Tibial nerve (tissue), 4 donors: ENCODE results near the gene HIPK2. TPM values are rescaled to one million over a fixed set of nuclear protein-coding genes. Genes with fewer than 3 reads are reported as not detected.

Experiments
- DNase-seq, 2 donors: peaks; one replicate each; pipeline ENCODE4 v3.0.0-alpha.2; 2019; ENCODE audit warnings: low spot score in 2 of 2
- H3K27ac ChIP-seq, 4 donors: fragments of 200-600 bp; sonication (generic) in 3 of 4; one replicate each; pipeline ENCODE4 v1.5.1; 2017 to 2019; ENCODE audit warnings: mild to moderate bottlenecking in 1 of 4
- H3K27me3 ChIP-seq, 2 donors: fragments of 200-600 bp; sonication (generic) in 1 of 2; one replicate each; pipeline versions ENCODE4 v1.5.1 to v1.6.0; 2017 to 2019
- H3K36me3 ChIP-seq, 3 donors: fragments of 200-600 bp; sonication (generic); one replicate each; pipeline ENCODE4 v1.5.1; 2018 to 2019
- H3K4me1 ChIP-seq, 4 donors: fragments of 200-600 bp; sonication (generic) in 3 of 4; one replicate each; pipeline ENCODE4 v1.5.1; 2017 to 2019
- H3K4me3 ChIP-seq, 4 donors: fragments of 200-600 bp; sonication (generic) in 3 of 4; one replicate each; pipeline ENCODE4 v1.5.1; 2017 to 2019; ENCODE audit warnings: mild to moderate bottlenecking in 1 of 4, moderate library complexity in 1 of 4
- H3K9me3 ChIP-seq, 4 donors: fragments of 200-600 bp; sonication (generic) in 3 of 4; one replicate each; pipeline ENCODE4 v1.5.1; 2017 to 2019
- EP300 ChIP-seq, 2 donors: sonication (generic); formaldehyde crosslinking; IDR thresholded peaks; one replicate each; pipeline ENCODE4 v1.6.1; 2017; ENCODE audit warnings: antibody characterized with exemption in 2 of 2, mild to moderate bottlenecking in 1 of 2
- POLR2A ChIP-seq, 2 donors: fragments of 450-650 bp; IDR thresholded peaks; one replicate each; pipeline ENCODE4 v1.6.1; 2017; ENCODE audit warnings: antibody characterized with exemption in 2 of 2, mild to moderate bottlenecking in 2 of 2, moderate library complexity in 2 of 2
- WGBS, 2 donors: methylation state at CpG; one replicate each; pipeline ENCODE4 v1.1.5; 2018; 5-methylcytosine and 5-hydroxymethylcytosine counted together
- total RNA-seq, 4 donors: library from RNA; depleted of rRNA; stranded (reverse); fragments of >200 nt; gene quantifications; one replicate each; pipeline ENCODE4 v1.1.0, GENCODE V29; 2016
- TF ChIP-seq, protein P1 (sequence below), 5 experiments: fragments of 200-600 bp in 3 of 5; fragments of 450-650 bp in 2 of 5; sonication (generic) in 3 of 5; IDR thresholded peaks; one replicate each; pipeline ENCODE4 v1.5.1; 2016 to 2019; ENCODE audit warnings: antibody characterized with exemption in 5 of 5, mild to moderate bottlenecking in 3 of 5, moderate library complexity in 2 of 5

The HIPK2 gene
- total RNA-seq, 4 donors from 2014 or later, result 24.9 to 41.1 (median 29.7) TPM

DNA sequence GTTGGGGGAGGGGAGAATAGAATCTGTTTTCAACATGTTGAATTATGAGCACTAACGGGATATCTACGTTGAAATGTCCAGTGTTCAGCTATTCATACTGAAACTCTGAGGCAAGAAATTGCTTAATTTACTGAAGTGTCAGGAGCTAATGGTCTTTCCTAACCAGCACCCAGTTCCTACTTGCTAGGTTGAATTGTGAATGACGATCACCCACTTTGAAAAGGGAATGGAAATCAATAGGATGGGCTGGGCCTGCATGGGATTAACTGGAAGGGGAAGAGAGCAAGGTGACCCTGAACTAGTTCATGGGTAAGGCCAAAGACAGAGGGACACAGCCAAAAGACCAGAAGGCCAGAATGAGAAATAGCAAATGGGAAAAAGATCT lies 51.3 kb downstream of the HIPK2 start:
- Histone ChIP-seq H3K4me3 (no peak overlapping the region), H3K36me3 (peaks cover 0 to 7% (median 0%) of the 10 kb centered on the region in 3 donors), H3K9me3 (no peaks in the 10 kb centered on the region), H3K4me1 (peaks cover 0 to 57% (median 30%) of the 10 kb centered on the region in 4 donors), H3K27ac (peak overlapping the region in 3 of 4 donors; percentile 32 to 69 (median 60)), H3K27me3 (no peaks in the 10 kb centered on the region)
- TF ChIP-seq, protein P1, sequence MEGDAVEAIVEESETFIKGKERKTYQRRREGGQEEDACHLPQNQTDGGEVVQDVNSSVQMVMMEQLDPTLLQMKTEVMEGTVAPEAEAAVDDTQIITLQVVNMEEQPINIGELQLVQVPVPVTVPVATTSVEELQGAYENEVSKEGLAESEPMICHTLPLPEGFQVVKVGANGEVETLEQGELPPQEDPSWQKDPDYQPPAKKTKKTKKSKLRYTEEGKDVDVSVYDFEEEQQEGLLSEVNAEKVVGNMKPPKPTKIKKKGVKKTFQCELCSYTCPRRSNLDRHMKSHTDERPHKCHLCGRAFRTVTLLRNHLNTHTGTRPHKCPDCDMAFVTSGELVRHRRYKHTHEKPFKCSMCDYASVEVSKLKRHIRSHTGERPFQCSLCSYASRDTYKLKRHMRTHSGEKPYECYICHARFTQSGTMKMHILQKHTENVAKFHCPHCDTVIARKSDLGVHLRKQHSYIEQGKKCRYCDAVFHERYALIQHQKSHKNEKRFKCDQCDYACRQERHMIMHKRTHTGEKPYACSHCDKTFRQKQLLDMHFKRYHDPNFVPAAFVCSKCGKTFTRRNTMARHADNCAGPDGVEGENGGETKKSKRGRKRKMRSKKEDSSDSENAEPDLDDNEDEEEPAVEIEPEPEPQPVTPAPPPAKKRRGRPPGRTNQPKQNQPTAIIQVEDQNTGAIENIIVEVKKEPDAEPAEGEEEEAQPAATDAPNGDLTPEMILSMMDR (IDR thresholded peaks at IDR 0.05), result no peak
- no peak for TF ChIP-seq POLR2A (IDR thresholded peaks at IDR 0.05)
- peak in 1 of 2 donors; percentile 60 for TF ChIP-seq EP300 (IDR thresholded peaks at IDR 0.05)
- no peak for DNase-seq
- 79 to 85% methylated on average over 3 of the region's 3 CpGs for WGBS, 2 donors

DNA sequence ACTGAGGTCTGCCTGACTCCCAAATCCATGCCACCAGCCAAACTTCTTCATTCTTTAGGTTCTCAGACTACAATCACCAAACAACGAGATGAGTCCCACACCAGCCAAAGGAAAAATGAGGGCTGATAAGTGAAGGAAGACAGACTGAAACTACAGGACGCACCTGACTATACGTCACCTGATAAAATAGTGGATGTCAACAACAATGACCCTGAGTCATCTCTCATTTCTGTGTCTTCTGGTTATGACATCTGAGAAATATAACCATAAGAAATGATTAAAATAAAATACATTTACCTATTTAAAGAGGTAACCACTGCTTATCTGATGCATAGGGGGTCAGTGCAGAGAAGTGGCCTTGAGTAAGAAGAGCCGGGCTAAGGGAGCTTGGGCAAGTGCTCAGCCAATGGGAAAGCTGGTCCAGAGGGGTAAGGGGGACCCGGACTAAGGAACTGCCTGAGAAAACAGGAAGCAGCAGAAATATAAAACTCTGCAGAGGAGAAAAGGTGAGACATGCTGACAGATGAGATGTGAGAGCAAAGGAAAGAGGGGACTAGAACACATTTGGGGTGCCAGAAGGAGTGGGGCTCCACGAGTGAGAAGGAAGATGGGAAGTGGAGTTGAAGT lies 51.8 kb downstream of the HIPK2 start:
- Histone ChIP-seq H3K36me3 (peaks cover 0 to 7% (median 0%) of the 10 kb centered on the region in 3 donors), H3K4me3 (no peak overlapping the region), H3K4me1 (peaks cover 0 to 57% (median 29%) of the 10 kb centered on the region in 4 donors), H3K9me3 (no peaks in the 10 kb centered on the region), H3K27me3 (no peaks in the 10 kb centered on the region), H3K27ac (peak overlapping the region in 3 of 4 donors; percentile 32 to 60 (median 57))
- TF ChIP-seq EP300 (IDR thresholded peaks at IDR 0.05) (no peak), POLR2A (IDR thresholded peaks at IDR 0.05) (no peak)
- TF ChIP-seq, protein P1 (IDR thresholded peaks at IDR 0.05), result no peak
- 81 to 87% methylated on average over 6 of the region's 6 CpGs for WGBS, 2 donors
- no peak for DNase-seq

DNA sequence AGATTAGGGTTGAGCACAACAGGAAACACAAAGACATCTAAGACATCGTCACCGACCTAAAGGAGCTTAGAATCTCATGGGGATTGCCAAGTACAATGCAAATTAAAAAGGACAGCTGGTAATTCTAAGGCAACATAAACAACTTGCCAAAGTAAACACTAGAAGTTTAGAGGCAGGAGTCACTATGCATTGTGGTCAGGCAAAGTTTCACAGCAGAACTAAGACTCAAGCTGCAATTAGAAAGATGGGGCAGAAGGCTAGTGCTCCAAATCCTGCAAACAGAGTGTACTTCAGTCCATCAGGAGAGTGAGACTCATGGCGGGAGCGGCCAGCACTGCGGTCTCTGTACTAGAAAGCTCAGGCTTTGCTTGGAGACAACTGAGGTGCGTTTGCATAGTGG lies 52.7 kb downstream of the HIPK2 start:
- Histone ChIP-seq H3K36me3 (peaks cover 0 to 7% (median 0%) of the 10 kb centered on the region in 3 donors), H3K4me1 (peaks cover 0 to 58% (median 27%) of the 10 kb centered on the region in 4 donors), H3K4me3 (no peak overlapping the region), H3K27ac (no peak overlapping the region), H3K9me3 (no peaks in the 10 kb centered on the region), H3K27me3 (no peaks in the 10 kb centered on the region)
- 81 to 85% methylated on average over 6 of the region's 6 CpGs for WGBS, 2 donors
- DNase-seq, result no peak
- TF ChIP-seq, protein P1 (IDR thresholded peaks at IDR 0.05), result no peak
- TF ChIP-seq EP300 (IDR thresholded peaks at IDR 0.05), result no peak
- TF ChIP-seq POLR2A (IDR thresholded peaks at IDR 0.05), result no peak

DNA sequence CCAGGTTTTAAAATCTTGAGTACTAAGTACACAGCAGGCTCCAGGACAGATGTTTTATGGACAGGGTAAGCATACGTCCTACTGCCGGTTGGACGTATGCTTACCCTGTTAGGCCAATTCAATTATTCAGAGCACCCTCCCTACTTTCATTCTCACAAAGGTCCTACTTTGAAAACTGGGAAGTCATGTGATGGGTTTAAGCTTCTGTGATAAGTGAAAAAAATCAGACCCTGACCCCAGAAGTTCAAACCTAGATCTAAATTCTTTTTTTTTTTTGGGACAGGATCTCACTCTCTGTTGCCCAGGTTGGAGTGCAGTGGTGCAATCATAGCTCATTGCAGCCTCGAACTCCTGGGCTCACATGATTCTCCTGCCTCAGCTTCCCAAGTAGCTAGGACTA lies 55.2 kb downstream of the HIPK2 start:
- no peaks in the 10 kb centered on the region for H3K27me3 ChIP-seq
- WGBS, 2 donors, result 79 to 81% methylated on average over 4 of the region's 4 CpGs
- H3K36me3 ChIP-seq, result no peaks in the 10 kb centered on the region
- H3K4me3 ChIP-seq, result no peak overlapping the region
- no peak overlapping the region for H3K27ac ChIP-seq
- DNase-seq, result no peak
- no peaks in the 10 kb centered on the region for H3K9me3 ChIP-seq
- TF ChIP-seq EP300 (IDR thresholded peaks at IDR 0.05), result no peak
- TF ChIP-seq, protein P1 (IDR thresholded peaks at IDR 0.05), result no peak
- TF ChIP-seq POLR2A (IDR thresholded peaks at IDR 0.05), result no peak
- H3K4me1 ChIP-seq, result peaks cover 0 to 55% (median 31%) of the 10 kb centered on the region in 4 donors

DNA sequence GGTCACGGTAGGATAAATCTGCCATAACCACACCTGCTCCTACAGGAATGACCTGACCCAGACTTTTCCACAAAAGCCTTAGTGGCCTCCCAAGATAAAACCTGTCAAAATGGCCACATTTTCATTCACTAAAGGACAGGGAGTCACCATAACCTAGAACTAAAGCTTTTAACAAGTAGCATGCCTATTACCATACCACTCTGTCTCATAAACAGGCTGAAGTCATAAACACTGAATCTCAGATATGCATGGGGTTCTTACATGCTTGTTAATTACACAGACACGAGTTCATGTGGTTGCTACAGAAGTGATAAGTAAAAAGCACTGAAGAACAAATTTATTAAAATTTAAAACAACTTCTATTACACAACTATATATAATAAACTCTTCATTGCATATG lies 56.0 kb downstream of the HIPK2 start:
- TF ChIP-seq EP300 (IDR thresholded peaks at IDR 0.05), result no peak
- TF ChIP-seq POLR2A (IDR thresholded peaks at IDR 0.05), result no peak
- TF ChIP-seq, protein P1 (IDR thresholded peaks at IDR 0.05), result no peak
- 79 to 86% methylated on average over 2 of the region's 2 CpGs for WGBS, 2 donors
- peaks cover 0 to 47% (median 24%) of the 10 kb centered on the region in 4 donors for H3K4me1 ChIP-seq
- H3K27me3 ChIP-seq, result no peaks in the 10 kb centered on the region
- peak overlapping the region in 2 of 4 donors; percentile 45 to 52 for H3K27ac ChIP-seq
- no peak overlapping the region for H3K4me3 ChIP-seq
- no peak for DNase-seq
- no peaks in the 10 kb centered on the region for H3K9me3 ChIP-seq
- peaks cover 0 to 2% (median 0%) of the 10 kb centered on the region in 3 donors for H3K36me3 ChIP-seq
